ENCODE data around the gene BHLHE40. TPM values are rescaled to one million over a fixed set of nuclear protein-coding genes. Genes with fewer than 3 reads are reported as not detected.

The BHLHE40 gene
- total RNA-seq, 1 donor from 2014 or later: 174 TPM

GRCh38 chr3:4994823-4995499, 15.7 kb downstream of the BHLHE40 start:
- H3K4me3 ChIP-seq (ENCODE audit: low read depth, low read length): no peak overlapping the region
- TF ChIP-seq, protein P1, sequence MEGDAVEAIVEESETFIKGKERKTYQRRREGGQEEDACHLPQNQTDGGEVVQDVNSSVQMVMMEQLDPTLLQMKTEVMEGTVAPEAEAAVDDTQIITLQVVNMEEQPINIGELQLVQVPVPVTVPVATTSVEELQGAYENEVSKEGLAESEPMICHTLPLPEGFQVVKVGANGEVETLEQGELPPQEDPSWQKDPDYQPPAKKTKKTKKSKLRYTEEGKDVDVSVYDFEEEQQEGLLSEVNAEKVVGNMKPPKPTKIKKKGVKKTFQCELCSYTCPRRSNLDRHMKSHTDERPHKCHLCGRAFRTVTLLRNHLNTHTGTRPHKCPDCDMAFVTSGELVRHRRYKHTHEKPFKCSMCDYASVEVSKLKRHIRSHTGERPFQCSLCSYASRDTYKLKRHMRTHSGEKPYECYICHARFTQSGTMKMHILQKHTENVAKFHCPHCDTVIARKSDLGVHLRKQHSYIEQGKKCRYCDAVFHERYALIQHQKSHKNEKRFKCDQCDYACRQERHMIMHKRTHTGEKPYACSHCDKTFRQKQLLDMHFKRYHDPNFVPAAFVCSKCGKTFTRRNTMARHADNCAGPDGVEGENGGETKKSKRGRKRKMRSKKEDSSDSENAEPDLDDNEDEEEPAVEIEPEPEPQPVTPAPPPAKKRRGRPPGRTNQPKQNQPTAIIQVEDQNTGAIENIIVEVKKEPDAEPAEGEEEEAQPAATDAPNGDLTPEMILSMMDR (IDR thresholded peaks at IDR 0.05; ENCODE audit: insufficient read depth, low read length, poor library complexity, severe bottlenecking): no peak
- no peaks in the 10 kb centered on the region for H3K36me3 ChIP-seq (ENCODE audit: control insufficient read depth, insufficient read depth, low read length)
- peak; percentile 99 for DNase-seq (ENCODE audit: low read depth)
- no peaks in the 10 kb centered on the region for H3K27me3 ChIP-seq (ENCODE audit: control insufficient read depth, insufficient read depth, low read length)

DNA sequence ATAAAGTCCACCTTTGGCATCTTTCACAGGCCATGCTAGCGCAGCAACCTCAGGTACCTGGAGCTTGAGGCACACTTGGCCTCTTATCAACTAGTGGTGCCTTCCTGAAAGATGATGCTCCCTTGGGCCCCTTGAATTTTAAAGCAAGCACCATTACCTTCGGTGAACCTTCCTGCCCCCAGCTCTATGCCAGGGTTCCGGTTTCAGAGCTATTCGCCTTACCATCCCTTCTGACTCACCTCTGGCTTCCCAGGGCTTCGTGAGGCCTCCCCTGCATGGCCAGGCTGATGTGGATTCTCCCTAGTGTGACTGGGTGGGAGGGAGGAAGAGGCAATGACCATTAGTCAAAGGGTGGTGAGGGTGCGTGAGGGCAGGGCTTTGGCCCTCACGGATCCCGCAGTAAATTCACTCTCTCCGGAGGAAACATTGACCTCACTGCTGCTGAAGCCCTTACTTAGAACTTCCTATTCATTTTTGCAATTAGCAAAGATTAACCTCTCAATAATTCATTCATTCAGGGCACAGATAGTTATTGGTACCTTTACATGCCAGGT, 16.3 kb downstream of the BHLHE40 start:
- TF ChIP-seq, protein P1 (IDR thresholded peaks at IDR 0.05; ENCODE audit: insufficient read depth, low read length, poor library complexity, severe bottlenecking): no peak
- no peak overlapping the region for H3K4me3 ChIP-seq (ENCODE audit: low read depth, low read length)
- H3K36me3 ChIP-seq (ENCODE audit: control insufficient read depth, insufficient read depth, low read length): no peaks in the 10 kb centered on the region
- no peak for DNase-seq (ENCODE audit: low read depth)
- no peaks in the 10 kb centered on the region for H3K27me3 ChIP-seq (ENCODE audit: control insufficient read depth, insufficient read depth, low read length)

GRCh38 chr3:4996223-4996765, 17.1 kb downstream of the BHLHE40 start:
- TF ChIP-seq, protein P1 (IDR thresholded peaks at IDR 0.05; ENCODE audit: insufficient read depth, low read length, poor library complexity, severe bottlenecking): no peak
- Histone ChIP-seq H3K27me3 (ENCODE audit: control insufficient read depth, insufficient read depth, low read length) (no peaks in the 10 kb centered on the region), H3K4me3 (ENCODE audit: low read depth, low read length) (no peak overlapping the region), H3K36me3 (ENCODE audit: control insufficient read depth, insufficient read depth, low read length) (no peaks in the 10 kb centered on the region)
- no peak for DNase-seq (ENCODE audit: low read depth)

DNA sequence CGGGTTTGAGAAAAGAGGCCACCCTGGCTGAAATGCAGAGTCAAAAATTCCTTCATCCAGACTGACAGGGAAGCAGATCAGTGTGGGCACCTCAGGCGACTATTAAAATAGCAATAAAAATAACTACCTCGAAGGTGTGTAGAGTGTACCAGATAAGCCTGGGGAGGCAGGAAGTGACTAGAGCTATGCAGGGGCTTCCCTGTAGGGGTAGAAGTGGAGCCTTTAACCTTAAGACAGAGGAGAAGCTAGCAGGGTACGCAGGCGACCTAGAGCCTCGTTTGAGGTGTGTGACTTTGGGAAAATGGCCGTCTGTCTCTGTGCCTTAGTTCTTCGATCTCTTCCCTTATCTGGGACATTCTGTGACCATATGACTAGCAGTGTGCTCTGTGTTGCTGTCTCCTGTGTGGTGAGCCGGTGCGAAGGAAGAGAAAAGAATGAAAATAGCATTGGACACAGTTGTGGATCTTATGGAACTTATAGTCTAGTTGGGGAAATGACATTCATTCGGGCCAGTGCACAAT, 17.6 kb downstream of the BHLHE40 start:
- H3K36me3 ChIP-seq (ENCODE audit: control insufficient read depth, insufficient read depth, low read length): no peaks in the 10 kb centered on the region
- no peak for DNase-seq (ENCODE audit: low read depth)
- TF ChIP-seq, protein P1 (IDR thresholded peaks at IDR 0.05; ENCODE audit: insufficient read depth, low read length, poor library complexity, severe bottlenecking): no peak
- no peak overlapping the region for H3K4me3 ChIP-seq (ENCODE audit: low read depth, low read length)
- no peaks in the 10 kb centered on the region for H3K27me3 ChIP-seq (ENCODE audit: control insufficient read depth, insufficient read depth, low read length)

DNA sequence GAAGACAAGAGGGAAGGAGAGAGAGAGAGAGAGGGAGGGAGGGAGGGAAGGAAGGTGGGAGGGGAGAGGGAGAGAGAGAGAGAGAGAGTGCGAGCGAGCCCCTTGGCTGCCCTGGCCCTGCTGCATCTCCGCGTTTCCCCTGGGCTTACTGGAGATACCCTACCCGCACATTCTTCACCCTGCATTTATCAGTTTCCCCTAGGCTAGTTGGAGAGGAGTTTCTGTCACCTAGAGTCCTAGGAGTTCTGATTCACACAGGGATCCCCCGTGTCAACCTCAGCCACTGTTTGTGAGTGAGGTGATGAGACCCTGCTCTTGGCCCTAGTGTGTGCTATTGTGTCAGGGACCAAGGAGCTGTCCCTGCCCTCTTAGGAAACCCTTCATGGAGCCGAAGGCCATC, 18.7 kb downstream of the BHLHE40 start:
- no peak for DNase-seq (ENCODE audit: low read depth)
- no peak overlapping the region for H3K4me3 ChIP-seq (ENCODE audit: low read depth, low read length)
- H3K36me3 ChIP-seq (ENCODE audit: control insufficient read depth, insufficient read depth, low read length): no peaks in the 10 kb centered on the region
- H3K27me3 ChIP-seq (ENCODE audit: control insufficient read depth, insufficient read depth, low read length): no peaks in the 10 kb centered on the region
- TF ChIP-seq, protein P1 (IDR thresholded peaks at IDR 0.05; ENCODE audit: insufficient read depth, low read length, poor library complexity, severe bottlenecking): no peak

Data from kidney epithelial cell (primary cell).